RKO (cell line): ENCODE data around the gene ZNF549.
"Not testable (repeated sequence)": the region's sequence is repeated elsewhere in the genome, so short reads cannot be mapped to it uniquely, and the experiment has no call there.

Source experiments
- DNase-seq: peaks from one replicate; pipeline ENCODE4 v3.0.0-alpha.2; 2016; ENCODE audit warnings: low spot score

ZNF549 gene

GRCh38 chr19:57527136-57527881 is at the start of gene ZNF549:
Gene ZNF549, plus strand, starts transcription at chr19:57527356. Its CDS starts 218 bp downstream, at chr19:57527574.
- DNase-seq, result no peak

- DNase-seq, result peak; percentile 83
Measured at GRCh38 chr19:57487477-57488298, 39.5 kb upstream of the ZNF549 start, which contains the start of gene ZNF419. Gene ZNF419, plus strand, starts transcription at chr19:57487750. Its CDS starts 201 bp downstream, at chr19:57487951.

GRCh38 chr19:57488299-57488644 is 38.9 kb upstream of the ZNF549 start:
- DNase-seq, result not testable (repeated sequence)

- not testable (repeated sequence) for DNase-seq
Measured at GRCh38 chr19:57499332-57499679, 27.9 kb upstream of the ZNF549 start.

GRCh38 chr19:57499680-57500395 is 27.3 kb upstream of the ZNF549 start, which contains the start of gene ZNF773:
Gene ZNF773, plus strand, starts transcription at chr19:57499938. Its CDS starts 143 bp downstream, at chr19:57500081.
- DNase-seq, result peak; percentile 89

GRCh38 chr19:57500400-57500799 is 26.8 kb upstream of the ZNF549 start:
- DNase-seq, result peak; percentile 21

- no peak for DNase-seq
Measured at GRCh38 chr19:57506163-57506562, 21.0 kb upstream of the ZNF549 start.

- DNase-seq, result no peak
Measured at GRCh38 chr19:57511484-57511883, 15.7 kb upstream of the ZNF549 start.

- DNase-seq, result no peak
Measured at GRCh38 chr19:57512845-57513244, 14.3 kb upstream of the ZNF549 start.

- no peak for DNase-seq
Measured at GRCh38 chr19:57515255-57515654, 11.9 kb upstream of the ZNF549 start.

- DNase-seq, result not testable (repeated sequence)
Measured at GRCh38 chr19:57518021-57518420, 9.1 kb upstream of the ZNF549 start.

- DNase-seq, result no peak
Measured at GRCh38 chr19:57537953-57538547, 10.9 kb downstream of the ZNF549 start.

GRCh38 chr19:57546513-57546912 is 19.4 kb downstream of the ZNF549 start:
- DNase-seq, result no peak

- no peak for DNase-seq
Measured at GRCh38 chr19:57552432-57552831, 25.3 kb downstream of the ZNF549 start.

GRCh38 chr19:57557659-57558058 is 30.5 kb downstream of the ZNF549 start:
- DNase-seq, result no peak

- peak; percentile 50 for DNase-seq
Measured at GRCh38 chr19:57558525-57558924, 31.4 kb downstream of the ZNF549 start.

- peak; percentile 24 for DNase-seq
Measured at GRCh38 chr19:57559008-57559403, 31.9 kb downstream of the ZNF549 start.

GRCh38 chr19:57559404-57560025 is 32.4 kb downstream of the ZNF549 start, which contains the start of gene ZNF550:
Gene ZNF550, minus strand, starts transcription at chr19:57559863. Its CDS starts 181 bp downstream, at chr19:57559682.
- DNase-seq, result peak; percentile 86

GRCh38 chr19:57560049-57560491 is 32.9 kb downstream of the ZNF549 start:
- DNase-seq, result peak; percentile 90

- no peak for DNase-seq
Measured at GRCh38 chr19:57563547-57563946, 36.4 kb downstream of the ZNF549 start.
